GM19438 (cell line): ENCODE measurements around the gene TMEM266.
A peak's percentile ranks its signal among the peaks of the same experiment; 100 is the strongest.

Experiments used
- ATAC-seq: cut with Tn5 transposase; IDR thresholded peaks from one replicate; pipeline ENCODE4 v1.9.1; 2021; ENCODE audit warnings: low read depth; ENCODE audit not compliant: unreplicated experiment

The TMEM266 gene

DNA sequence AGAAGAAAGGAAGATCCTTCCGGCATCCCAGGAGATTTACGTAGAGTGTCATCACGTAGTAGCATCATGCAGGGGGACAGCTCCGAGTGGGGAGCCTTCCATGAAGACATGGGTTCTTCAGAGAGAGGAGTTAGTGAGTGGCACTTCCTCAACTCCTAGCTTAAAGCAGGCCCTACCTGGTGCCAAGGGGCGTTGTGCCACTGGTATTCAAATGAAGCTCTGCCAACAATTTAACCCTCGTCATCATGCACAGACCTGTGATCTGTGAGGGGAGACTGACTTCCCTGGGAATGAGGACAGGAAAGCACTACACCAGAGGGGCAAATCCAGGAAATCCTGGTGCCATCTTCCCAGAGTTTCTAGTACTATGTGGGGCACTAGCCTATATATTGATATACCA lies 59.0 kb downstream of the TMEM266 start:
- ATAC-seq: no peak

DNA sequence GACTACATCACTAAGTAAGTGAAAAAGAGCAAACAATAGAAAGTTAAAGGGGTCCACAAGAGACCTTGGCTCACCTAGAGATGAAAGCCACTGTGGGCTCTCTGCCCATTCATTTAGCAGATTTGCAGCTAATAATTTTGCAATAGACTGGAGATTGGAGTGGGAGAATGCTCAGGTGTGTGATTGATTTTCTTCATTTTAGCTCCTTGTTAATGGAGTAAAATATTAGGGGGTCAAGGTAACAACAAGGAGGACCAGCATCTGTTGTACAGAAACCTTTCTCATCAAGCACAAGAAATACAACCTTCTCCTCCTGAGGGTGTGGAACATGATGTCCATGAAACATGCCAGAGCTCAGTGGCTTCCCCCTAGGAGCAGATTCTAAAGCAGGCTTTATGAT lies 63.2 kb downstream of the TMEM266 start:
- no peak for ATAC-seq

DNA sequence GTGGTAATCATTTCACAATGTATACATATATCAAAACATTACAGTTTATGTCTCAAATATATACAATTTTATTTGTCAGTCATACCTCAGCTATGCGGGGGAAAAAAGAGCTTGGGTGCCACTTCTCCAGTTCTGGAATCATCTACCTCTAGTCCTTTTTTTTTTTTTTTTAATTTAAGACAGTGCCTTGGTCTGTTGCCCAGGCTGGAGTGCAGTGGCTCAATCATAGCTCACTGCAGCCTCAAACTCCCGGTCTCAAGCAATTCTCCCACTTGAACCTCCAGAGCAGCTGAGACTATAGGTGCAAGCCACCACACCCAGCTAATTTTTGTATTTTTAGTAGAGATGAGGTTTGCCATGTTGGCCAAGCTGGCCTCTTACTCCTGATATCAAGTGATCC lies 67.4 kb downstream of the TMEM266 start:
- ATAC-seq: no peak

DNA sequence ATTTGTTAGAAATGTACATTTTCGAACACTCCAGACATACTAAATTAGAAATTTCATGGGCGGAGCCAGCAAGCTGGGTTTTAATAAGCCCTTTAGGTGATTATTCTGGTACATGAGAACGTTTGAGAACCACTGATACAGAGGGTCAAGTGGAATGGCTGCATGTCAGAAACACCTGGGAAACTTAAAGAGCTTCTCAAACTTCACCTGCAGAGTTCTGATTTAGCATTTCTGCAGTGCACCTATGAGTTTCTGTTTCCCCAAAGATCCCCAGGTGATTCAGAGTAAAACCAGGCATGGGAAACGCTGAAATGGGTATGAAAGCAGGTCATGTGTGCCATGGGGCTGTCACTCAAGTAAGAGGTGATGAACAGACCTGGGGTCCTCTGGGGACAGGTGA lies 68.1 kb downstream of the TMEM266 start:
- no peak for ATAC-seq

- no peak for ATAC-seq
Measured at GRCh38 chr15:76134537-76134936, 74.8 kb downstream of the TMEM266 start.

DNA sequence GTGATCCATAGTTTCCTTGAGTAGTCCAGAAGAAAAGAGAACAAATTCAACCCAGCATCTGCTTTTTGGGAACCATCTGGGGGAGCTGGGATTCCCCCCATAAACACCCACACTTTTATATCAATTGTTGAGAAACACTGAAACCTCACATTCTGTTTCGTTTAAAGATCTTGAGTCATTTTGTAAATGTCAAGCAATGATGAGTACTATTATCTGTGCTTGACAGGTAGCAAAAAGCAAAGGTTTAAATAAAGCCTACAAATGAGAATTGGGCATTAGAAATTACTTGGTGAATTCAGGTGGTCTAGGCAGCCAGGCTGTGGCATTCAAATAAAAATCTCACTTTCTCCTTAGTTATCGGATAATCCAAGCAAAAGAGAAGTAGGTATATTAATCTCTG lies 75.7 kb downstream of the TMEM266 start:
- no peak for ATAC-seq

GRCh38 chr15:76138436-76138835 lies 78.7 kb downstream of the TMEM266 start:
- no peak for ATAC-seq

DNA sequence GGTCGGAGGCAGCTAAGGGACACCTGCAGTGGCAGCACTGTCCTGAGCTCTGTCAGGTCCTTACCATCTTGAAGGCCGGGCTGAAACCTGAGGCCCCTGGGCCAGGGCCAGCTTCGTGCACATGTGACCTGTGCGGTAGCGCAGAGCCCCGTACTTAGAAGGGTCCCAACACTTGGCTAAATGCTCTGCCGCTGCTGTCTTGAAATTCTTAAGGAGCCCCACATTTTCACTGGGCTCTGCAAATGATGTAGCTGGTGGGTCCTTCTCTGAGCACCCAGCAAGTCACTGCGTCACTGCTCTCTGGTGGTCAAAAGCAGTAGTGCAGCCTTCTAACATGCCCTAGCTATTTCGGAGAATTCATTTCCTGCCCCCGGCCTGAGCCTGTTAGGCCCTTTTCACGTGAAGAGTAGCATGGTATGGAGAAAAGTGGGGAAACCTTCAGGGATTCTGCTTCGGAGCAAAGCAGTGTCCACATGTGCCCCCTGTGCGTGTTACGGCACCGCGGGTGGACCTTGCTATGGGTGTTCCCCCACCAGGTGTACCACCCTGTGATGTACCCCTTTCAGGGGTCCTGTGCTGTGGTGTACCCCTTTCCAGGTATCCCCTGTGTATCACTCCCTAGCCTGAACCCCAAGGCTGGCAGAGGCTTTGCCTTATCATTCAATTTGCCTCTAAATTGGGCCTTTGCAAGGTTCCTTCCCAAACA lies 79.7 kb downstream of the TMEM266 start:
- ATAC-seq: no peak

- ATAC-seq: no peak
Measured at GRCh38 chr15:76140074-76140464, 80.3 kb downstream of the TMEM266 start.

- ATAC-seq: no peak
Measured at GRCh38 chr15:76146812-76147211, 87.0 kb downstream of the TMEM266 start.

DNA sequence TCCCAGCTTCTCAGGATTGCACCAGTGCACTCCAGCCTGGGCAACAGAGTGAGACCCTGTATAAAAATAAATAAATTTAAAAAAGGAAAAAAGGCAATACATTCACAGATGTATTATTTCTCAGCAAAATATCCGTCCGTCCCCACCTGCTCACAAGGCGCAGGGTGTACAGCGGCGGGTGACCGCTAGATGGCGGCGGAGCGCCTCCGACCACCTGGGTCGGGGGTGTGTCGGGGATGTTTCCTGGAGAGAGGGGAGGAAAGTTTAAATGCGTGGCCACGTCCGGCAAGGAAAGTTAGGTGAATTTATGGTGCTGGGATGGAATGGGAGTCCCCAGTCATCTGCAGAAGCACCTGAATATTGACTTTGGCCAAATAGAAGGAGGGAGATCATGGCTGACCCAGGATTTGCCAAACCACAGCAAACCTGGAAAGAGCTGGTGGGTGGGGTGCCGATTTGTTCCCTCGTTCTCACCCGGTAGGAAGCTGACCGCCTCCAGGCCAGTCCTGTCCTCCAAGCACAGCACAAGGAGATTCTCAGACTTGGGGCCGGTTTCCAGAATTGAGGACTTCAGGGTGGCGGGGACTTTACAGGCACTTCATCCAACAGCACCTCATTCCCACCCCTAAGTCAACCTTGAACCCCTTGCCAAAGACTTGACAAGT lies 88.3 kb downstream of the TMEM266 start:
- ATAC-seq: no peak

DNA sequence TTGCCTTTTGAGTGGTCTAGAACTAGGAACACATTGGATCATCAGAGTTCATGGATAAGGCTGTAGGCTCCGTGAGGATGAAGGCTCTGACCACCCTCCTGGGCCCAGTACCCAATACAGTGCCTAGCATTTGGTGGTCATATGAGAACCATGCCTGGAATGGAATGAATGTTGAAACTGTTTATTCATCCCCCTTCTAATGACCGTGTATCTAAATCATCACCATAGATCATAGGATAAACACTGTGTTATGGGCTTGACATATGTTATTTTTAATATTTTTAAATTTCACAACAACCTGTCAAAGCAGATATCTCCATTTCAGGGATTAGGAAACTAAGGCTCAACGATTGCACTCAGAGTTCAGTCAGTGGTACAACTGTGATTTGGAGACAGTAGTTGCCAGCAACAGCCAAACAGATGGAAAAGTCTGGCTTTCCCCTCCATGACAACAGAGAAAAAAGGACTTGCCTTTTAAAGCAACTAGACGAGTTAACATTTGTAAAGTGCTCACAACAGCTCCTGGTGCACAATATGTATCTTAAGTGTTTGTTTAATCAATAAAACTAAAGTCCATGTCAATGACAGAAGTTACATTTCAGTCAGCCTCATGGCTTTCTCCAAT lies 89.6 kb downstream of the TMEM266 start:
- ATAC-seq: no peak

DNA sequence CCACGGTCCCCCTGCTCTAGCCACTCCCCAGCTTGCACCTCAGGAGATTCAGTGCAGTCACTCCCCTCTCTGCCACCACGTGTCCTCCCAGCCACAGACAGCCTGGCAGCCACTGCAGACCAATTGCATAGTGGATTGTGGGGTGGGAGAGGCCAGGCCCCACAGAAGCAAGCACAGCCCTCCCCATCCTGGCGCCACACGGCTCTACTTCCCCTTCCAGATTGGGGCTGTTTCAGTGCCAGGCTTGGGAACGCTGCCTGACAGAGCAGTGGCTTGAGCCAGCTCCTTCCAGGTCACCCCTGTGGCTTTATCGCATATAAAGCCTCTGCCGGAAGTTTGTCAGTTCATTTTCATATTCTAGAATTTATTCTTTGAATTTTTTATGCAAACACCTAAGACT lies 90.7 kb downstream of the TMEM266 start:
- peak; percentile 39 for ATAC-seq

GRCh38 chr15:76150971-76151598 lies 91.3 kb downstream of the TMEM266 start:
- peak; percentile 87 for ATAC-seq

- no peak for ATAC-seq
Measured at GRCh38 chr15:76151599-76151974, 91.8 kb downstream of the TMEM266 start.

GRCh38 chr15:76152197-76152596 lies 92.4 kb downstream of the TMEM266 start:
- ATAC-seq: no peak

GRCh38 chr15:76153241-76154197 lies 93.7 kb downstream of the TMEM266 start:
- no peak for ATAC-seq

- ATAC-seq: no peak
Measured at GRCh38 chr15:76155731-76156130, 95.9 kb downstream of the TMEM266 start.

DNA sequence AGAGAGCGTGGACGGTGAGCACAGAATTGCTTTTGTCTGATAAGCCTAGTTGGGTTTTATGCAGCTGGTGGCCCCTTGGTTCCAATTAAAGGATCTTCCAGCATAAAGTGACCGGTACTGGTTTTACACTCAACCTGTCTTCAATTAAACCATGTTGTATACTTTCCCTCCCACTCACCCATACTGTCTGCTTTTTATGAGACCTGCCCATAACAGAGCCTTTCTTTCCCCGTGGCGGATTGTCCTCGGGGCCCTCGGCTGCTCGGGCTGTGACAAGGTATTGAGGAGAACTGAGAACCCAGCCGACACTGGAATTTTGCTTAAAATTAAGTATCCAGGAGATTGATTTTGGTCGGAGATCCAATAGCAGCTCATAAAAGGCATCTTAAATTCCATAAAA lies 98.4 kb downstream of the TMEM266 start:
- no peak for ATAC-seq

- ATAC-seq: no peak
Measured at GRCh38 chr15:76158815-76159214, 99.0 kb downstream of the TMEM266 start.
